ENCODE measurements around the gene CCNB1IP1.

DNA sequence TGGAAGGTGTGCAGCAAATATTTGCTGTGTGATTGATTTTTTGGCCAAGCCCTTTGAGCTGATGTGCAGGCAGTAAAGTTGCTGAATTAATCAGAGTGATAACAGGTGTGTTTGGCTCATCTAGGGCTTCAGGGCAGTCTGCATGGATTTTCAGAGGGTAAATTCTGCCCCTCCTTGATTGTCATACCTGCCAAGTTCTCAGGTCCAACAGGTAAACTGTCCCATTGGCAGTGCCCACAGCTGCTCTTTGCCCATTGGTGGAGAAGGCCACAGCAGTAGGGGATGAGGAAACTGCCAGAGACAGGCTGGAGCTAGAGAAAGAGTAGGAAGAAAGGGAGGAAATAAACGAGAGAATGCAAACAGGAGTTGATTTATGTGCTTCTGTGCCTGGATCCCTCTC, 46.7 kb upstream of the CCNB1IP1 start:
- TF ChIP-seq TARDBP (IDR thresholded peaks at IDR 0.05) = no peak
- TF ChIP-seq FOXA1 (IDR thresholded peaks at IDR 0.05) = no peak
- no peak for TF ChIP-seq SP1 (IDR thresholded peaks at IDR 0.05)

Measured in HEK293T (cell line).